Suppressor macrophage treated with lipopolysaccharide for 4 hours (primary cell): ENCODE measurements around the gene SSX5.
"Not testable (repeated sequence)": the region's sequence is repeated elsewhere in the genome, so short reads cannot be mapped to it uniquely, and the experiment has no call there.

ENCODE experiments used
- DNase-seq: peaks from one replicate; pipeline ENCODE4 v3.0.0-alpha.2; 2020

SSX5 gene, protein sequence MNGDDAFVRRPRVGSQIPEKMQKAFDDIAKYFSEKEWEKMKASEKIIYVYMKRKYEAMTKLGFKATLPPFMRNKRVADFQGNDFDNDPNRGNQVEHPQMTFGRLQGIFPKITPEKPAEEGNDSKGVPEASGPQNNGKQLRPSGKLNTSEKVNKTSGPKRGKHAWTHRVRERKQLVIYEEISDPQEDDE

DNA sequence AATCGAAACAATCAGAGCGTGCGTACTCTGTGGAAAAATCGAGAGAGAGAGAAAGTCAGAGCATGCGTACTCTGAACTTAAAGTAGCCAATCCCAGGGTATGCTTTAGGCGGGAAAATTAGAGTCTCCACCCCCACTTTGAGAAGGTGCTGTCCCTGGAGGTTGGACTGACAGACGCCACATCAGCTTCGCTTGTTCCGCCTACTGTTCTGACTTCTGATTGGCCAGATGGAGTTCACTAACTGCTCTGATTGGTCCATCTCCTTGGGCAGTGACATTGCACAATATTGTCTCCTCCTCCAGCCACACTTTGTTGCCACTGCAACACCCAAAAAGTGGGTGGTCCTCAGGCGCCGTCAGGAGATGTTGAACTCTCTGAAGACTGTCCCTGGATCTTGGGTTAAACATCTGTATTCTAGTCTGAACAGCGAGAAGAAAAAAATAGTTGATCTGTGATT is at the start of gene SSX5:
TSS of gene SSX5 (minus strand) at position 51 of the 457 bp plus-strand sequence. CDS start 1,437 bp downstream, outside the sequence.
- DNase-seq = no peak

DNA sequence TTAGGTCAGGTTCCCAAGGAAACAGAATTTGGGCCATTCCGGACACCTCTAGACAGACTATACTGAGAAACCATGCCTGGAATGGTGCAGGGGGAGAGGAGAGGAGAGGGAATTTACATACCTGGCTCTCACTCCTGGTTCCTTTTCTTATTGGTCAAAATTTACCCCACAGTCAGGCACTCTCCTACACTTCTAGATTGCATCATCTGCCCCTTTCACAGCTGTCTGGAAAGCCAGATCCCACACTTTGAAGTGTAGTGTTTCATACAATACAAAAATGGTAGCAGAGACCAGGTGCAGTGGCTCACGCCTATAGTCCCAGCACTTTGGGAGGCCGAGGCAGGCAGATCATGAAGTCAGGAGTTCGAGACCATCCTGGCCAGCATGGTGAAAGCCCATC is 27.6 kb upstream of the SSX5 start:
- DNase-seq = not testable (repeated sequence)

DNA sequence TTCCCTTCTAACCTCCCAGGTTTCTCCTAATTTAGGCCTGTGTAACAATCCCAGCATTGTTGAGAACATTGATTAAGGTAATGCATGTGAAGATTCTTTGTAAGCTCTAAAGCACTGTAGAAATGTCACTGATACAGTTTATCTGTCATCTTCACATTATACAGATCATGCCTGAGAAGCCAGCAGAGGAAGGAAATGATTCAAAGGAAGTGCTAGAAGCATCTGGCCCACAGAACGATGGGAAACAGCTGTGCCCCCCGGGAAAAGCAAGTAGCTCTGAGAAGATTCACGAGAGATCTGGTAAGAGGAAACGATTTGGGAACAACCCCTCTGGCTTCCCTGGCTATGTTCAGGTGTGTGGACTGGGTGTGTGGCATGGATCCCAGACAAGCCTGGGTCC is 17.7 kb upstream of the SSX5 start:
- DNase-seq = not testable (repeated sequence)

DNA sequence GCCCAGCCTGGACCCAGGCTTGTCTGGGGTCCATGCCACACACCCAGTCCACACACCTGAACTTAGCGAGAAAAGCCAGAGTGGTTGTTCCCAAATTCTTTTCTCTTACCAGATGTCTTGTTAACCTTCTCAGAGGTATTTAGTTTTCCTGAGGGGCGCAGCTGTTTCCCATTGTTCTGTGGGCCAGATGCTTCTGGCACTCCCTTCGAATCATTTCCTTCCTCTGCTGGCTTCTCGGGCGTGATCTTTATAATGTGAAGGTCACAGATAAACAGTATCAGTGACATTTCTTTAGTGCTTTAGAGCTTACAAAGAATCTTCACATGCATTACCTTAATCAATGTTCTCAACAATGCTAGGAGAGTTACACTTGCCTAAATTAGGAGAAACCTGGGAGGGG is 6.6 kb downstream of the SSX5 start:
- DNase-seq = not testable (repeated sequence)

DNA sequence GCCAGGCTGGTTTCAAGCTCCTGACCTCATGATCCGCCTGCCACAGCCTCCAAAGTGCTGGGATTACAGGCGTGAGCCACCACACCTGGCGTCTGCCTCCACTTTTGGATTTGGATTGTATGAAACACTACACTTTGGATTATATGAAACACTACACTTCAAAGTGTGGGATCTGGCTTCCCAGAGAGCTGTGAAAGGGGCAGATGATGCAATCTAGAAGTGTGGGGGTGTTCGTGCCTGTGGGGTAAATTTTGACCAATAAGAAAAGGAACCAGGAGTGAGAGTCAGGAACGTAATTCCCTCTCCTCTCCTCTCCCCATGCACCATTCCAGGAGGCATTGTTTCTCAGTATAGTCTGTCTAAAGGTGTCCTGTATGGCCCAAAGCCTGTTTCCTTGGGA is 14.7 kb downstream of the SSX5 start:
- DNase-seq = not testable (repeated sequence)

DNA sequence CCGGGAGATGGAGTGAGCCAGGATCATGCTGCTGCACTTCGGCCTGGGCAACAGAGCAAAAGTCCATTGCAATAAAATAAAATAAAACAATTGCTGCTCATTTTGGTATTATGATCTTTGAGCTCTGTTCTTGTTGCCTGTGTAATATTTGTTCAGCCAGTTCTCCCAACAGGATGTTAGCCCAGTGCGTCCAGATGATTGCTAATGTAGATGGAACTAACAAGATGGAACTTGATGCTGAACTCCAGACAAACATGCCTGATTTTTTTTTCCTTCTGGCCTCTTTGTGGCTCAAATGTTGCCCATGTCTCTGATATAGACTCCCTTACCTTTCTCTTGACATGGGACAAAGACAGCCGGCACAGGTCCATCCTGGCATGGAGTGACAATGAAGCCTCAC is 15.8 kb downstream of the SSX5 start:
- no peak for DNase-seq

DNA sequence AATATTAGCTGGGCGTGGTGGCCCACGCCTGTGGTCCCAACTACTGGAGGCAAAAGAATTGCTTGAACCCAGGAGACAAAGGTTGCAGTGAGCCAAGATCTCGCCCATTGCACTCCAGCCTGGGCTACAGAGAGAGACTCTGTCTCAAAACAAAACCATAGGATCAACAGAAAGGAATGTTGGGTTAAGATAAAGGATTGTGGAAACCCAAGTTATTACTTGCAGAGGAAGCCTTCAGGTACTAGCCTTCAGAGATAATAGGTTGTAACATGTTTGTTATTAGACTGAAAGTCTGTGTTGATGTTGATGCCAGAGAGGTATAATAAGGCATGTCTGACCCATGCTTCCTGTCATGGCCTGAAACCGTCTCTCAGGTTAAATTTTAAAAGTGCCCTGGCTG is 16.9 kb downstream of the SSX5 start:
- no peak for DNase-seq

DNA sequence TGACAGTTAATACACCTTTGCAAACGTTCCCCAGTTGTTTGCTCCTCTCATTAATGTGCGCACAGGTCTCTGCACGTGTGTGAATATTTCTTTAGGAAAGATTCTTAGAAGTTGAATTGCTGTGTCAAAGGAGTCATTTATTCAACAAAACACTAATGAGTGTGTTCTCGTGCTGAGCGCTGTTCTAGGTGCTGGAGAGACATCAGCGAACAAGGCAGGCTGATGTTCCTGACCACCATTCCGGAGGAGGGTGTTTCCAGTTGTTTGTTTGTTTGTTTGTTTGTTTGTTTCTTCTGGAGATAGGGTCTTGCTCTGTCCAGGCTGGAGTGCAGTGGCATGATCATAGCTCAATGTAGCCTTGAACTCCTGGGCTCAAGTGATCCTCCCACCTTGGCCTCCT is 30.3 kb downstream of the SSX5 start:
- not testable (repeated sequence) for DNase-seq

DNA sequence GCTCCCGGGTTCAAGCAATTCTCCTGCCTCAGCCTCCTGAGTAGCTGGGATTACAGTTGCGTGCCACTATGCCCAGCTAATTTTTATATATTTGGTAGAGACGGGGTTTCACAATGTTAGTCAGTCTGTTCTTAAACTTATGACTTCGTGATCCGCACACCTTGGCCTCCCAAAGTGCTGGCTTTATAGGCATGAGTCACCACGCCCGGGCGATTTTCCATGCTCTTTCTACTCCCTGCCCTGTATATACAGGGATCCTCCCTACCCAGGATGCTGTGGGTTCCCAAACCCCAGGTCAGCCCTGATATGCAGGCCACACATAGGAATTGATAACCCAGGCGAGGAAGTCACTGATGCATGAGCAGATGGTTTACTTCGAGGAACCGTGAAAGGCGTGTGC is 31.4 kb downstream of the SSX5 start:
- no peak for DNase-seq

DNA sequence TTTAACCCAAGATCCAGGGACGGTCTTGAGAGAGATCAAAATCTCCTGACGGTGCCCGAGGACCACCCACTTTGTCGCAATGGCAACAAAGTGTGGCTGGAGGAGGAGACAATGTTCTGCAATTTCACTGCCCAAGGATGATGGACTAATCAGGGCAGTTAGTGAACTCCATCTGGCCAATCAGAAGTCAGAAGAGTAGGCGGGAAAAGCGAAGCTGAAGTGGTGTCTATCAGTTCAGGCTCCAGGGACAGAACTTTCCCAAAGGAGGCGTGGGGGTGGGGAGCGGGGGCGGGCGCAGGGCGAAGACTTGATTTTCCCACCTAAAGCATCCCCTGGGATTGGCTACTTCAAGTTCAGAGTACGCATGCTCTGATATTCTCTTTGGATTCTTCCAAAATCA is 40.6 kb downstream of the SSX5 start:
- DNase-seq = no peak

DNA sequence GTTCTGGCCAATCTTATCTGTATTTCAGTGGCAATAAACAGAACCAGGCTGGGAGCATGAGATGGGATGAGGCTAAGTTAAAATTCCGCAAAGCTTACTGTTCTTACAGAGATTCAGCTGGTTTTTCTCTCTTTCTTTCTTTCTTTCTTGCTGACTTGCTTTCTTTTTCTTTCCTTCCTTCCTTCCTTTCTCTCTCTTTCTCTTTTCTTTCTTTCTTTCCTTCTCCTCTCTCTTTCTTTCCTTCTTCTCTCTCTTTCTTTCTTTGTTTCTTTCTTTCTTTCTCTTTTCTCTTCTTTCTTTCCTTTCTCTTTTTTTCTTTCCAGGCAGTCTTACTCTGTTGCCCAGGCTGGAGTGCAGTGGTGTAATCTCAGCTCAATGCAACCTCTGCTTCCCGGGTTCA is 41.8 kb downstream of the SSX5 start:
- DNase-seq = no peak

DNA sequence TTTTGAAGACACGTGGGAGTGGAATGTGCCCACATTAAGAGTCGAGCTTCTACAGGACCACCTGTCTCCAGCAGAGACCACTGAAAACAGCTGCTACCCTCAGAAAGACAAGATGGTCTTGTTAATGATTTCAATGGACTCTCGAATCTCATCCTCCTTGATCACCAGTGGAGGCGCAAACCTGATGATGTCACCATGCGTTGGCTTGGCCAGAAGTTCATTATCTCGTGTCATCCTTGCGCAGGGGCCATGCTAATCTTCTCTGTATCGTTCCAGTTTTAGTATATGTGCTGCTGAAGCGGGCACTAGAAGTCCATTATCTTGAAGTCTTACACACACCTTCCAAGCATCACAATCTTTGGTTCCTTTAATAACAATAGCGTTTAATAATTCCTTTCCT is 42.8 kb downstream of the SSX5 start:
- no peak for DNase-seq

DNA sequence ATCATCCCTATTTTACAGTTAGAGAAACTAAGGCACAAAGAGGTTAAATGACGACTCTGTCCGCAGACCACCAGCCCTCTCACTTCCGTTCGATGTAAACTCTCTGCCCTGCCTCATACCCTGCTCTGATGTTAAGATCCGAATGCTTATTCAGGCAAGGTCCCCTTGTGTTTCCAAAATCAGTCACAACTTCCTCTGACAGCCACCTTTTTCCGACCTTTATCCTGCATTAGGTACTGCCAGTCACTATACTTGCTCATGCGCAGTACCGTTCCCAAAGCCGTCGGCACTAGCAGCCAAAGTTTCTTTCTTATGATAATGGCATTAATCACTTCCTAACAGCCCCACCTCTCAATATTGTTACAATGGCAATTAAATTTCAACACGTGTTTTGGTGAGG is 53.9 kb downstream of the SSX5 start:
- DNase-seq = not testable (repeated sequence)

DNA sequence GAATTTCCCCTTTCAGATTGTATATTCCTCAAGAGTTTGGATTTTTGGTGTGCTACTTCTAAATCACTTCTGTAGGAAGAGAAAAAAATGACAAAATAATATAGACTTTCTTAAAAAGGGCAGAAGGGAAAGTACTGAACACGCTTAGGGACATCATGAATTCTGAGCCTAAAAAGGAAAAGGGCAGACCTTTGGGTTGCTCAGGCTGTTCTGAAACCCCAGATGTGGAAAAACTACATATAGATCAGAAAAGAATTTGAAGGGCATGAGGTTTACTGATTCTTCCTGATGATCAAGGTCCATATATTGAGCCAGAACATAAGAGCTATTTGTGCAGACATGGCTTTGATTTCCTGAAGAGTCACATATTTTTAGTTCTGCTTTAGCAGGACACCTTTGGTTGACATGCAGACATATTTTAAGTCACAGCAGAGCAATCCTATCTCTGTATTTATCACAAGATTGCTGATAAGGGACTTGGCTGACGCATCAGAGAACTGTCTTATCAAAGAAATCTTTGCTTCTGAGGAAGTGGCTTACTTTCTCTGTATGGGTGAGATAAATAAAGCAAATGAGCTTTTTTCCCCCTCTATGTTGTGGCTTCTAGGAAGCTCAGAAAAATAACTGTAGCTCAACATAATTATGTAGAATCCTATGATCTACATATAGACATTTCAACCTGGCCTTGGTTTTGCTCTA is 54.6 kb downstream of the SSX5 start:
- not testable (repeated sequence) for DNase-seq

DNA sequence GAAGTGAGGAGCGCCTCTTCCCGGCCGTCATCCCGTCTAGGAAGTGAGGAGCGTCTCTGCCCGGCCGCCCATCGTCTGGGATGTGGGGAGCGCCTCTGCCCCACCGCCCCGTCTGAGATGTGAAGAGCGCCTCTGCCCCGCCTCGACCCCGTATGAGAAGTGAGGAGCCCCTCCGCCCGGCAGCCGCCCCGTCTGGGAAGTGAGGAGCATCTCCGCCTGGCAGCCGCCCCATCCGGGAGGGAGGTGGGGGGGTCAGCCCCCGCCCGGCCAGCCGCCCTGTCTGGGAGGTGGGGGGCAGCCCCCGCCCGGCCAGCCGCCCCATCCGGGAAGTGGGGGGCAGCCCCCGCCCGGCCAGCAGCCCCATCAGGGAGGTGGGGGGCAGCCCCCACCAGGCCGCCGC is 57.5 kb downstream of the SSX5 start:
- DNase-seq = not testable (repeated sequence)
